Embryonic facial prominence (tissue), 1 donor: ENCODE measurements around the gene FOXK1.
"Not testable (repeated sequence)": the region's sequence is repeated elsewhere in the genome, so short reads cannot be mapped to it uniquely, and the experiment has no call there.

Source experiments
- DNase-seq: peaks from one replicate; pipeline ENCODE4 v3.0.0-alpha.2; 2016; ENCODE audit errors: extremely low spot score

FOXK1 gene

GRCh38 chr7:4667776-4668509 lies 14.2 kb upstream of the FOXK1 start:
- no peak for DNase-seq

GRCh38 chr7:4668510-4668847 lies 13.6 kb upstream of the FOXK1 start:
- no peak for DNase-seq

GRCh38 chr7:4670791-4671190 lies 11.3 kb upstream of the FOXK1 start:
- no peak for DNase-seq

- no peak for DNase-seq
These were observed 6.2 kb upstream of the FOXK1 start for GRCh38 chr7:4675771-4676367.

GRCh38 chr7:4677518-4677917 lies 4.6 kb upstream of the FOXK1 start:
- not testable (repeated sequence) for DNase-seq

- DNase-seq, result no peak
These were observed 760 bp upstream of the FOXK1 start for GRCh38 chr7:4681218-4681851.

- no peak for DNase-seq
These were observed 537 bp downstream of the FOXK1 start for GRCh38 chr7:4682621-4683042.

GRCh38 chr7:4683043-4683883 lies 1.2 kb downstream of the FOXK1 start:
- DNase-seq, result no peak

GRCh38 chr7:4683884-4684565 lies 1.9 kb downstream of the FOXK1 start:
- DNase-seq, result no peak

GRCh38 chr7:4684846-4685245 lies 2.8 kb downstream of the FOXK1 start:
- no peak for DNase-seq

GRCh38 chr7:4685676-4686075 lies 3.6 kb downstream of the FOXK1 start:
- not testable (repeated sequence) for DNase-seq

- DNase-seq, result no peak
These were observed 5.9 kb downstream of the FOXK1 start for GRCh38 chr7:4687956-4688355.

- no peak for DNase-seq
These were observed 7.1 kb downstream of the FOXK1 start for GRCh38 chr7:4689151-4689550.

GRCh38 chr7:4689668-4690067 lies 7.6 kb downstream of the FOXK1 start:
- no peak for DNase-seq

- DNase-seq, result no peak
These were observed 9.1 kb downstream of the FOXK1 start for GRCh38 chr7:4690953-4691856.

- DNase-seq, result peak; percentile 58
These were observed 10.0 kb downstream of the FOXK1 start for GRCh38 chr7:4692055-4692454.

- not testable (repeated sequence) for DNase-seq
These were observed 10.5 kb downstream of the FOXK1 start for GRCh38 chr7:4692622-4693021.

GRCh38 chr7:4693152-4693551 lies 11.1 kb downstream of the FOXK1 start:
- DNase-seq, result no peak

- no peak for DNase-seq
These were observed 11.7 kb downstream of the FOXK1 start for GRCh38 chr7:4693749-4694148.

- DNase-seq, result no peak
These were observed 12.2 kb downstream of the FOXK1 start for GRCh38 chr7:4694305-4694704.
